Naive thymus-derived CD4-positive, alpha-beta T cell (primary cell): ENCODE data around the gene WNT2B. TPM values are rescaled to one million over a fixed set of nuclear protein-coding genes. Genes with fewer than 3 reads are reported as not detected.
"Not testable (repeated sequence)": the region's sequence is repeated elsewhere in the genome, so short reads cannot be mapped to it uniquely, and the experiment has no call there.

Source experiments
- ATAC-seq: fragments of 150-1000 bp; cut with Tn5 transposase; 2 replicates; pipeline ENCODE4 v1.10.0; 2021; ENCODE audit warnings: mild to moderate bottlenecking, moderate library complexity
- CTCF ChIA-PET: fragments of 350-600 bp; sonication (Branson Sonifier 250); formaldehyde crosslinking; loops from one replicate; lab custom pipeline; 2021; ENCODE audit warnings: antibody characterized with exemption; lab: Charles Lee
- POLR2A ChIA-PET: fragments of 350-600 bp; sonication (Branson Sonifier 250); formaldehyde crosslinking; loops from one replicate; lab custom pipeline; 2021; ENCODE audit warnings: antibody characterized with exemption, inconsistent platforms; lab: Charles Lee
- DNase-seq, 9 donors: peaks; one replicate each; pipeline versions ENCODE4 v3.0.0 to v3.0.0-alpha.2; 2020 to 2022; ENCODE audit warnings: mixed read lengths in 1 of 9
- H3K27ac ChIP-seq: one replicate; pipeline ENCODE4 v1.7.0; 2013; ENCODE audit warnings: mild to moderate bottlenecking, low read depth, low read length, moderate library complexity
- H3K27me3 ChIP-seq, 2 donors: one replicate each; pipeline ENCODE4 v1.7.0; 2013; ENCODE audit warnings: low read length in 2 of 2, mild to moderate bottlenecking in 2 of 2, moderate library complexity in 2 of 2; ENCODE audit not compliant: control insufficient read depth in 2 of 2, insufficient read depth in 2 of 2
- H3K36me3 ChIP-seq, 3 experiments: 1 replicate in 2 of 3; 2 replicates in 1 of 3; pipeline ENCODE4 v1.7.0; 2013; ENCODE audit warnings: low read length in 3 of 3, mild to moderate bottlenecking in 3 of 3, moderate library complexity in 1 of 3; ENCODE audit not compliant: insufficient read depth in 3 of 3, control insufficient read depth in 2 of 3
- H3K4me1 ChIP-seq, 2 donors: one replicate each; pipeline ENCODE4 v1.7.0; 2013; ENCODE audit warnings: low read length in 2 of 2, mild to moderate bottlenecking in 2 of 2, moderate library complexity in 1 of 2; ENCODE audit not compliant: control insufficient read depth in 2 of 2, insufficient read depth in 2 of 2
- H3K4me3 ChIP-seq: 2 replicates; pipeline ENCODE4 v1.7.0; 2013; ENCODE audit warnings: mild to moderate bottlenecking, low read length
- H3K9me3 ChIP-seq, 3 experiments: 1 replicate in 2 of 3; 2 replicates in 1 of 3; pipeline ENCODE4 v1.7.0; 2013; ENCODE audit warnings: low read length in 3 of 3; ENCODE audit not compliant: control insufficient read depth in 2 of 3
- H3K27ac Mint-ChIP-seq, 9 donors: one replicate each; pipeline ENCODE4 v1.8.0; 2020 to 2022; ENCODE audit warnings: mixed read lengths in 9 of 9, mild to moderate bottlenecking in 8 of 9, moderate library complexity in 5 of 9, inconsistent platforms in 2 of 9
- H3K27me3 Mint-ChIP-seq, 5 donors: one replicate each; pipeline ENCODE4 v1.8.0; 2021 to 2022; ENCODE audit warnings: mixed read lengths in 5 of 5, mild to moderate bottlenecking in 1 of 5
- H3K36me3 Mint-ChIP-seq, 5 donors: one replicate each; pipeline ENCODE4 v1.8.0; 2020 to 2022; ENCODE audit warnings: mixed read lengths in 5 of 5, mild to moderate bottlenecking in 3 of 5, inconsistent platforms in 1 of 5
- H3K4me1 Mint-ChIP-seq, 7 donors: one replicate each; pipeline ENCODE4 v1.8.0; 2020 to 2022; ENCODE audit warnings: mixed read lengths in 7 of 7, mild to moderate bottlenecking in 3 of 7, inconsistent platforms in 1 of 7
- H3K4me3 Mint-ChIP-seq, 10 donors: one replicate each; pipeline ENCODE4 v1.8.0; 2020 to 2022; ENCODE audit warnings: mild to moderate bottlenecking in 10 of 10, mixed read lengths in 10 of 10, moderate library complexity in 6 of 10, inconsistent platforms in 2 of 10
- H3K9me3 Mint-ChIP-seq, 11 donors: one replicate each; pipeline ENCODE4 v1.8.0; 2020 to 2022; ENCODE audit warnings: mixed read lengths in 11 of 11, mild to moderate bottlenecking in 4 of 11, inconsistent platforms in 1 of 11, moderate library complexity in 1 of 11
- intact Hi-C, 2 donors: fragments of 100-400 bp; cut with micrococcal nuclease; formaldehyde crosslinking; loops; one replicate each; pipeline ENCODE4 v1.15.1; 2023
- polyA plus RNA-seq, 2 donors: library from polyadenylated mRNA; unstranded; fragments of 300-500 nt; fragmentation: Illumina TruSeq; gene quantifications; one replicate each; pipeline ENCODE4 v1.2.3, GENCODE V29; 2021
- total RNA-seq, 6 experiments: library from RNA in 5 of 6; stranded (reverse) in 5 of 6; gene quantifications; 1 replicate in 5 of 6; 2 replicates in 1 of 6; pipeline ENCODE4 v1.2.3 and lab custom pipeline; 2021 to 2026

WNT2B gene
- total and polyA plus RNA-seq, 7 experiments from 2014 or later, result 0.05 to 0.94 (median 0.57) TPM; not detected in 1

DNA sequence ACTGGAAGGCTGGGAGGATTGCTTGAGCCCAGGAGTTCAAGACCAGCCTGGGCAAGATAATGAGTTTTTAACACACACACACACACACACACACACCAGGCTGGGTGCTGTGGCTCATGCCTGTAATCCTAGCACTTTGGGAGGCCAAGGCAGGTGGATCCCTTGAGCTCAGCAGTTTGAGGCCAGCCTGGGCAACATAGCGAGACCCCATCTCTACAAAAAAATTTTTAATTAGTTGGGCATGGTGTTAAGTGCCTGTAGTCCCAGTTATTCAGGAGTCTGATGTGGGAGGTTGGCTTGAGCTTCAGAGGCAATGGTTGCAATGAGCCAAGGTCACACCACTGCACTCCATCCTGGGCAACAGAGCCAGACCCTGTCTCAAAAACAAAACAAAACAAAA, 22.7 kb upstream of the WNT2B start:
- H3K9me3 ChIP-seq, intact Hi-C loops, H3K4me1 Mint-ChIP-seq, ATAC-seq, H3K36me3 ChIP-seq, DNase-seq, H3K27me3 ChIP-seq, H3K9me3 Mint-ChIP-seq, POLR2A ChIA-PET, H3K27ac Mint-ChIP-seq, H3K36me3 Mint-ChIP-seq, H3K4me3 ChIP-seq, H3K4me1 ChIP-seq, H3K27ac ChIP-seq, H3K4me3 Mint-ChIP-seq: not testable (repeated sequence)
- H3K27me3 Mint-ChIP-seq, result peaks cover 6 to 19% (median 16%) of the 10 kb centered on the region in 5 donors
- CTCF ChIA-PET, result interaction anchor here (1.2 kb wide), 1 partner anchor 20 kb away, joined by 4 read pairs; no protein-coding TSS in a partner anchor

- H3K4me1 Mint-ChIP-seq, H3K27ac ChIP-seq, H3K27me3 ChIP-seq, H3K4me1 ChIP-seq, H3K9me3 ChIP-seq, DNase-seq, POLR2A ChIA-PET, H3K36me3 Mint-ChIP-seq, H3K36me3 ChIP-seq, H3K4me3 ChIP-seq, H3K9me3 Mint-ChIP-seq, intact Hi-C loops, H3K27ac Mint-ChIP-seq, ATAC-seq, H3K4me3 Mint-ChIP-seq: not testable (repeated sequence)
- H3K27me3 Mint-ChIP-seq, result peaks cover 10 to 20% (median 13%) of the 10 kb centered on the region in 5 donors
- CTCF ChIA-PET, result interaction anchor here (0.6 kb wide), 1 partner anchor 22 kb away, joined by 5 read pairs; no protein-coding TSS in a partner anchor
Measured at GRCh38 chr1:112487686-112488085, 21.1 kb upstream of the WNT2B start.

DNA sequence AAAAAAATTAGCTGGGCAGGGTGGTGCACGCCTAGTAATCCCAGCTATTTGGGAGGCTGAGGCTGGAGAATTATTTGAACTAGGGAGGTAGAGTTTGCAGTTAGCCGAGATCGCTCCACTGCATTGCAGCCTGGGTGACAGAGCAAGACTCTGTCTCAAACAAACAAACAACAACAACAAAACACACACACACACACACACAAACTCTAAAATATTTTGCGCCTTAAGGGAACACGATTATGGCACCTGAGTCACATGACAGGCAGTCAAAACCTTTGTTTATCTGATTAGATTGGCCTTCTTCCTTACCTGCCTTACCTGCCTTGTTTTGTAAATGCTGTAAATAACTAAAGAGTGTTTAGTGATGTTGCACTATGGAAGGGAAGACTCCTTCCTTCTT, 20.6 kb upstream of the WNT2B start:
- Mint-ChIP-seq H3K4me1 (no peaks in the 10 kb centered on the region), H3K36me3 (no peaks in the 10 kb centered on the region), H3K27me3 (peaks cover 10 to 20% (median 12%) of the 10 kb centered on the region in 5 donors), H3K27ac (no peak overlapping the region), H3K9me3 (no peaks in the 10 kb centered on the region), H3K4me3 (no peak overlapping the region)
- ChIA-PET POLR2A (interaction anchor here (0.7 kb wide), 1 partner anchor 115 kb away, joined by 3 read pairs; no protein-coding TSS in a partner anchor), CTCF (no interaction called here)
- no peaks in the 10 kb centered on the region for H3K9me3 ChIP-seq
- H3K4me3 ChIP-seq, result no peak overlapping the region
- DNase-seq (no peak), ATAC-seq (no peak)
- intact Hi-C loops, result no loop called here
- H3K4me1 ChIP-seq, result no peaks in the 10 kb centered on the region
- H3K27me3 ChIP-seq, result no peaks in the 10 kb centered on the region
- no peaks in the 10 kb centered on the region for H3K36me3 ChIP-seq
- H3K27ac ChIP-seq, result no peak overlapping the region

GRCh38 chr1:112492076-112492475, 16.7 kb upstream of the WNT2B start:
- Mint-ChIP-seq H3K4me3 (no peak overlapping the region), H3K9me3 (no peaks in the 10 kb centered on the region), H3K27ac (no peak overlapping the region), H3K27me3 (peaks cover 16 to 33% (median 22%) of the 10 kb centered on the region in 5 donors), H3K36me3 (no peaks in the 10 kb centered on the region), H3K4me1 (peaks cover 0 to 2% (median 0%) of the 10 kb centered on the region in 7 donors)
- DNase-seq (no peak), ATAC-seq (no peak)
- no peak overlapping the region for H3K27ac ChIP-seq
- ChIA-PET POLR2A (no interaction called here), CTCF (interaction anchor here (1.6 kb wide), 1 partner anchor 25 kb away, joined by 4 read pairs; no protein-coding TSS in a partner anchor)
- H3K4me3 ChIP-seq, result no peak overlapping the region
- intact Hi-C loops, result no loop called here
- no peaks in the 10 kb centered on the region for H3K36me3 ChIP-seq
- no peaks in the 10 kb centered on the region for H3K9me3 ChIP-seq
- H3K27me3 ChIP-seq, result no peaks in the 10 kb centered on the region
- no peaks in the 10 kb centered on the region for H3K4me1 ChIP-seq

- no peaks in the 10 kb centered on the region for H3K27me3 ChIP-seq
- H3K9me3 ChIP-seq, result no peaks in the 10 kb centered on the region
- no peak overlapping the region for H3K27ac ChIP-seq
- peaks cover 21 to 45% (median 31%) of the 10 kb centered on the region in 5 donors for H3K27me3 Mint-ChIP-seq
- H3K4me3 Mint-ChIP-seq, result no peak overlapping the region
- H3K27ac Mint-ChIP-seq, result no peak overlapping the region
- peaks cover 0 to 2% (median 0%) of the 10 kb centered on the region in 7 donors for H3K4me1 Mint-ChIP-seq
- no peaks in the 10 kb centered on the region for H3K4me1 ChIP-seq
- no peaks in the 10 kb centered on the region for H3K36me3 ChIP-seq
- POLR2A ChIA-PET, result no interaction called here
- CTCF ChIA-PET, result interaction anchor here (0.6 kb wide), 1 partner anchor 47 kb away, joined by 4 read pairs; no protein-coding TSS in a partner anchor
- no peaks in the 10 kb centered on the region for H3K9me3 Mint-ChIP-seq
- no peak for DNase-seq
- intact Hi-C loops, result no loop called here
- ATAC-seq, result no peak
- no peaks in the 10 kb centered on the region for H3K36me3 Mint-ChIP-seq
- no peak overlapping the region for H3K4me3 ChIP-seq
Measured at GRCh38 chr1:112493351-112493750, 15.4 kb upstream of the WNT2B start.

- Mint-ChIP-seq H3K4me3 (no peak overlapping the region), H3K36me3 (no peaks in the 10 kb centered on the region), H3K27ac (no peak overlapping the region), H3K9me3 (no peaks in the 10 kb centered on the region), H3K27me3 (peaks cover 42 to 51% (median 50%) of the 10 kb centered on the region in 5 donors), H3K4me1 (peaks cover 0 to 2% (median 0%) of the 10 kb centered on the region in 7 donors)
- H3K36me3 ChIP-seq, result no peaks in the 10 kb centered on the region
- H3K4me3 ChIP-seq, result no peak overlapping the region
- intact Hi-C loops, result no loop called here
- ChIA-PET POLR2A (no interaction called here), CTCF (no interaction called here)
- no peaks in the 10 kb centered on the region for H3K4me1 ChIP-seq
- ATAC-seq, result no peak
- no peaks in the 10 kb centered on the region for H3K9me3 ChIP-seq
- DNase-seq, result no peak
- no peaks in the 10 kb centered on the region for H3K27me3 ChIP-seq
- H3K27ac ChIP-seq, result no peak overlapping the region
Measured at GRCh38 chr1:112496290-112496689, 12.5 kb upstream of the WNT2B start.
